Trophoblast cell (in vitro differentiated cells and primary cell): ENCODE measurements around the gene KRT8.
A peak's percentile ranks its signal among the peaks of the same experiment; 100 is the strongest.

Source experiments
- DNase-seq, 2 donors: peaks; one replicate each; pipeline ENCODE4 v3.0.0-alpha.2; 2016
- H2AFZ ChIP-seq: 2 replicates; pipeline ENCODE4 v1.6.1; 2013; ENCODE audit warnings: low read length, moderate library complexity, mild to moderate bottlenecking; ENCODE audit not compliant: insufficient read depth, poor library complexity
- H2AK5ac ChIP-seq: 2 replicates; pipeline ENCODE4 v1.6.1; 2013; ENCODE audit warnings: mild to moderate bottlenecking, low read length
- H2BK120ac ChIP-seq: 2 replicates; pipeline ENCODE4 v1.6.1; 2013; ENCODE audit warnings: low read length, mild to moderate bottlenecking, moderate library complexity; ENCODE audit not compliant: insufficient read depth, poor library complexity
- H2BK12ac ChIP-seq: 2 replicates; pipeline ENCODE4 v1.6.1; 2013; ENCODE audit warnings: mild to moderate bottlenecking, low read length, moderate library complexity
- H2BK5ac ChIP-seq: 2 replicates; pipeline ENCODE4 v1.6.1; 2013; ENCODE audit warnings: low read length, low read depth, moderate library complexity, mild to moderate bottlenecking; ENCODE audit not compliant: poor library complexity
- H3K14ac ChIP-seq: 2 replicates; pipeline ENCODE4 v1.6.1; 2013; ENCODE audit warnings: mild to moderate bottlenecking, low read length
- H3K18ac ChIP-seq: 2 replicates; pipeline ENCODE4 v1.6.1; 2013; ENCODE audit warnings: mild to moderate bottlenecking, low read length
- H3K23ac ChIP-seq: 2 replicates; pipeline ENCODE4 v1.6.1; 2013; ENCODE audit warnings: low read length
- H3K27ac ChIP-seq: 2 replicates; pipeline ENCODE4 v1.5.1; 2013; ENCODE audit warnings: low read depth, mild to moderate bottlenecking, inconsistent platforms, low read length, moderate library complexity
- H3K27me3 ChIP-seq: 2 replicates; pipeline ENCODE4 v1.6.1; 2013; ENCODE audit warnings: inconsistent platforms, mild to moderate bottlenecking, low read length, moderate library complexity; ENCODE audit not compliant: insufficient read depth
- H3K36me3 ChIP-seq, 2 experiments: 1 replicate in 1 of 2; 2 replicates in 1 of 2; pipeline ENCODE4 v1.6.1; 2013; ENCODE audit warnings: low read length in 2 of 2, mild to moderate bottlenecking in 2 of 2, moderate library complexity in 1 of 2; ENCODE audit not compliant: insufficient read depth in 2 of 2, control insufficient read depth in 1 of 2
- H3K4ac ChIP-seq: 2 replicates; pipeline ENCODE4 v1.6.1; 2013; ENCODE audit warnings: low read depth, mild to moderate bottlenecking, low read length, moderate library complexity
- H3K4me1 ChIP-seq, 2 experiments: 1 replicate in 1 of 2; 2 replicates in 1 of 2; pipeline ENCODE4 v1.6.1; 2013; ENCODE audit warnings: low read length in 2 of 2, mild to moderate bottlenecking in 2 of 2, moderate library complexity in 1 of 2; ENCODE audit not compliant: insufficient read depth in 2 of 2, control insufficient read depth in 1 of 2
- H3K4me2 ChIP-seq: 2 replicates; pipeline ENCODE4 v1.6.1; 2013; ENCODE audit warnings: inconsistent platforms, mild to moderate bottlenecking, low read length, moderate library complexity
- H3K4me3 ChIP-seq: 2 replicates; pipeline ENCODE4 v1.5.1; 2013; ENCODE audit warnings: mild to moderate bottlenecking, low read depth, low read length, inconsistent platforms
- H3K79me1 ChIP-seq: one replicate; pipeline ENCODE4 v1.6.1; 2013; ENCODE audit warnings: low read length
- H3K79me2 ChIP-seq: 2 replicates; pipeline ENCODE4 v1.6.1; 2013; ENCODE audit warnings: low read length, mild to moderate bottlenecking; ENCODE audit not compliant: control insufficient read depth, insufficient read depth, poor library complexity
- H3K9ac ChIP-seq: 2 replicates; pipeline ENCODE4 v1.6.1; 2013; ENCODE audit warnings: mild to moderate bottlenecking, low read length
- H3K9me3 ChIP-seq: 2 replicates; pipeline ENCODE4 v1.6.1; 2013; ENCODE audit warnings: low read depth, mild to moderate bottlenecking, control low read depth, inconsistent platforms, low read length; ENCODE audit not compliant: insufficient read depth
- H4K12ac ChIP-seq: 2 replicates; pipeline ENCODE4 v1.6.1; 2013; ENCODE audit warnings: low read depth, mild to moderate bottlenecking, low read length, moderate library complexity
- H4K8ac ChIP-seq: 2 replicates; pipeline ENCODE4 v1.6.1; 2013; ENCODE audit warnings: low read depth, mild to moderate bottlenecking, low read length, moderate library complexity
- H4K91ac ChIP-seq: one replicate; pipeline ENCODE4 v1.6.1; 2013; ENCODE audit warnings: low read depth, mild to moderate bottlenecking, low read length, moderate library complexity
- WGBS: extraction: QIAGEN DNeasy Blood & Tissue Kit; methylation state at CpG from one replicate; pipeline ENCODE4 v1.1.7; 2013; ENCODE audit warnings: missing lambda C conversion rate; ENCODE audit not compliant: insufficient read length, insufficient coverage; ENCODE audit errors: extremely low coverage; 5-methylcytosine and 5-hydroxymethylcytosine counted together

Gene KRT8

DNA sequence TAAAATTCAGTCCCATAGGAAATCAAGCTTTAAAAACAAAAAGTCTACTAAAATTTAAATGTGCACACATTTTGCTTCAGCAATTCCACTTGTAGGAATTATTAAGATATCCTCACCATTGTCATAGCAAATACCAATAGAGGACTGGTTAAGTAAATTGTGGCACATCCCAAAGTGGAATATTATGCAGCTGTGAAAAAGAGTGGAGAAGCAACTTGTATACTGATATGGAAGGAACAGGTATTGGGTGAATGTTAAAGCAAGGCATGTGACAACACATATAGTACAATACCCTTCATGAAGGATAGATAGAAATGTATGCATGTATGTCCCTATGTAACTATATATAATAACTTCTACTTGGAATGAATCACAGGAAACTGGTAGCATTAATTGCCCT is 11.9 kb downstream of the KRT8 start:
- Histone ChIP-seq H3K4me3 (no peak overlapping the region), H4K12ac (no peak overlapping the region), H2BK120ac (no peak overlapping the region), H3K4me2 (no peak overlapping the region), H2AFZ (no peak overlapping the region), H3K27ac (no peak overlapping the region), H2BK5ac (no peak overlapping the region), H3K4ac (no peak overlapping the region), H3K18ac (no peak overlapping the region), H2AK5ac (no peak overlapping the region), H4K8ac (no peak overlapping the region), H3K14ac (no peak overlapping the region), H3K23ac (no peak overlapping the region), H3K79me2 (no peaks in the 10 kb centered on the region), H3K9ac (no peak overlapping the region), H3K79me1 (no peaks in the 10 kb centered on the region), H3K9me3 (no peaks in the 10 kb centered on the region), H3K36me3 (peaks cover 12 to 21% of the 10 kb centered on the region in 2 experiments), H4K91ac (no peak overlapping the region), H3K4me1 (peaks cover 0 to 2% of the 10 kb centered on the region in 2 experiments), H3K27me3 (no peaks in the 10 kb centered on the region), H2BK12ac (no peak overlapping the region)
- peak in 1 of 2 donors; percentile 46 for DNase-seq

DNA sequence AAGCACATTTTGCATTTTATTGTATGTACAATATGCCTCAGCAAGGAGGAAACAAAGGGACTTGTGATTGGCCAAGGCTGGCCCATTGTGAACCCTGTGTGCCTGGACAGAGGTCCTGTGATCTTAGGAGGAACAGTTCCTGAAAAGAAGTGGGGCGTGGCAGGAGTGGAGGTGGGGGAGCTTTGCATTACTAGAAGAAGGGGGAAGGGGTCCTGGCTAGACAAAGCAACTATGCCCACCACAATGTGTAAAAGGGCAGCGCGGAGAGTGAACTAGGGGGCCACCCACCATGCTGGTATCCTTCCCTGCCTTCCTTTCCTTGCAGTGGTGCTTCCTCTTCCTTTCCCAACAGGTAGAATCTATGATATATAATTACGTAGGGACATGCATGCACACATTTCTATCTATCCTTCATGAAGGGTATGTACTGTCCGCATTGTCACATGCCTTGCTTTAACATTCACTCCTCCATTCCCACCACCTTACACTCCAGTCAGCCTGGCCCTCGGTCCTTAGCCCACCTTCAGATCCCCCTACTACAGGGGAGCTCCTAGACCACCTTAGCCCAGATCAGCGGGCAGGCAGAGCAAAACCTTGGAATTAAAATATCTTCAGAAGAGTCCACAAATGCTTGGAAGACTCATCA is 12.5 kb downstream of the KRT8 start:
- Histone ChIP-seq H3K23ac (no peak overlapping the region), H3K4me3 (no peak overlapping the region), H2AFZ (no peak overlapping the region), H3K27me3 (no peaks in the 10 kb centered on the region), H2AK5ac (no peak overlapping the region), H3K4ac (no peak overlapping the region), H3K9ac (no peak overlapping the region), H3K18ac (no peak overlapping the region), H2BK12ac (no peak overlapping the region), H4K12ac (no peak overlapping the region), H3K4me1 (no peaks in the 10 kb centered on the region), H3K4me2 (no peak overlapping the region), H3K79me1 (no peaks in the 10 kb centered on the region), H3K79me2 (no peaks in the 10 kb centered on the region), H4K8ac (no peak overlapping the region), H2BK120ac (no peak overlapping the region), H3K14ac (no peak overlapping the region), H3K36me3 (peaks cover 8 to 16% of the 10 kb centered on the region in 2 experiments), H2BK5ac (no peak overlapping the region), H4K91ac (no peak overlapping the region), H3K27ac (no peak overlapping the region), H3K9me3 (no peaks in the 10 kb centered on the region)
- WGBS: no CpG with 5 or more reads among the region's 7 CpGs
- DNase-seq: peak in 1 of 2 donors; percentile 53

DNA sequence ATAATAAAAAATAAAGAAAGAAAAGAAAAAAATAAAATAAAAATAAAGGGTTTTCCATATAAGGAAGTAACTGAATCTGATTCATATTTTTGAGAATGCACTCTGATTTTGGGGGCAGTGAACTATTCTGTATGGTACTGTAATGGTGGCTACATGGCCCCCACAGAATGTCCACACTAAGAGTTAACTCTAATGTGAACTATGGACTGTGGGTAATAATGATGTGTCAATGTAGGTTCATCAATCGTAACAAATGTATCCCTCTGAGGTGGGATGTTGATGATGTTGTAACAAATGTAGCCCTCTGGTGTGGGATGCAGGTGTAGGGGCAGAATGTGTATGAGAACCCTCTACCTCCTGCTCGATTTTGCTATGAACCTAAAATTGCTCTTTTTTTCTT is 13.8 kb downstream of the KRT8 start:
- Histone ChIP-seq H3K4ac (no peak overlapping the region), H2BK120ac (no peak overlapping the region), H3K36me3 (peaks cover 0 to 3% of the 10 kb centered on the region in 2 experiments), H2BK12ac (no peak overlapping the region), H3K4me2 (no peak overlapping the region), H4K12ac (no peak overlapping the region), H3K18ac (no peak overlapping the region), H3K9me3 (no peaks in the 10 kb centered on the region), H4K91ac (no peak overlapping the region), H3K4me1 (no peaks in the 10 kb centered on the region), H3K9ac (no peak overlapping the region), H3K79me1 (peaks cover 1% of the 10 kb centered on the region), H3K14ac (no peak overlapping the region), H3K4me3 (no peak overlapping the region), H4K8ac (no peak overlapping the region), H3K79me2 (no peaks in the 10 kb centered on the region), H3K23ac (no peak overlapping the region), H3K27ac (no peak overlapping the region), H2BK5ac (no peak overlapping the region), H2AFZ (no peak overlapping the region), H3K27me3 (no peaks in the 10 kb centered on the region), H2AK5ac (no peak overlapping the region)
- no CpG with 5 or more reads among the region's 2 CpGs for whole genome bisulfite sequencing
- DNase-seq: peak in 1 of 2 donors; percentile 37

DNA sequence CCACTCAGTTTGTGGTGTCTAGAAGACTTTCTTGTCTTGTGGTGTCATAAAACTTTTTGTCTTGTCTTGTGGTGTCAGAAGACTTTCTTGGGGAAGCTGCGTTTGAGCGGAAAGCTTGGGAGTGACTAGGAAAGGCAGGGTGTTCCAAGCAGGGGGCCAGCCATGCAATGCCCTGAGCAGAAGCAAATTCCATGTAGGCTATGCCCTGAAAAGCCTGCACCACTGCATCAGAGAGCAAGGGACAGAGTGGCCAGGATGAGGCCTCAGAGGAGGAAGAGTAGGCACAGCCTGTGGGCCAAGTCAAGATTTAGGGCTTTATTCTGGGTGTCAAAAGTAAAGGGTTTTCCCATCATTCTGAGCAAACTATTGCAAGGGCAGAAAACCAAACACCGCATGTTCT is 14.5 kb downstream of the KRT8 start:
- no peak overlapping the region for H3K4me2 ChIP-seq
- no peaks in the 10 kb centered on the region for H3K4me1 ChIP-seq
- H3K23ac ChIP-seq: no peak overlapping the region
- no peak overlapping the region for H3K4me3 ChIP-seq
- no CpG with 5 or more reads among the region's 3 CpGs for WGBS
- H3K27ac ChIP-seq: no peak overlapping the region
- no peak overlapping the region for H4K12ac ChIP-seq
- no peaks in the 10 kb centered on the region for H3K27me3 ChIP-seq
- no peaks in the 10 kb centered on the region for H3K79me2 ChIP-seq
- no peaks in the 10 kb centered on the region for H3K9me3 ChIP-seq
- H2BK5ac ChIP-seq: no peak overlapping the region
- no peak overlapping the region for H2BK12ac ChIP-seq
- DNase-seq: peak in 1 of 2 donors; percentile 42
- peaks cover 1% of the 10 kb centered on the region for H3K79me1 ChIP-seq
- H4K8ac ChIP-seq: no peak overlapping the region
- no peak overlapping the region for H2AFZ ChIP-seq
- no peak overlapping the region for H3K9ac ChIP-seq
- H3K36me3 ChIP-seq: no peaks in the 10 kb centered on the region
- no peak overlapping the region for H2BK120ac ChIP-seq
- no peak overlapping the region for H3K14ac ChIP-seq
- H4K91ac ChIP-seq: no peak overlapping the region
- no peak overlapping the region for H3K18ac ChIP-seq
- no peak overlapping the region for H2AK5ac ChIP-seq
- no peak overlapping the region for H3K4ac ChIP-seq
